Astrocyte (in vitro differentiated cells and primary cell): ENCODE data around the gene ZNF691.

Experiments used
- EZH2 ChIP-seq: IDR thresholded peaks from 2 replicates; pipeline ENCODE4 v1.6.1; 2012; ENCODE audit warnings: mild to moderate bottlenecking, low read length, inconsistent platforms; ENCODE audit not compliant: insufficient read depth
- TF ChIP-seq, protein P1 (sequence below): IDR thresholded peaks from 2 replicates; pipeline ENCODE4 v1.5.1; 2011; ENCODE audit warnings: low read depth, mild to moderate bottlenecking, inconsistent platforms, low read length, moderate library complexity; ENCODE audit not compliant: insufficient read depth

DNA sequence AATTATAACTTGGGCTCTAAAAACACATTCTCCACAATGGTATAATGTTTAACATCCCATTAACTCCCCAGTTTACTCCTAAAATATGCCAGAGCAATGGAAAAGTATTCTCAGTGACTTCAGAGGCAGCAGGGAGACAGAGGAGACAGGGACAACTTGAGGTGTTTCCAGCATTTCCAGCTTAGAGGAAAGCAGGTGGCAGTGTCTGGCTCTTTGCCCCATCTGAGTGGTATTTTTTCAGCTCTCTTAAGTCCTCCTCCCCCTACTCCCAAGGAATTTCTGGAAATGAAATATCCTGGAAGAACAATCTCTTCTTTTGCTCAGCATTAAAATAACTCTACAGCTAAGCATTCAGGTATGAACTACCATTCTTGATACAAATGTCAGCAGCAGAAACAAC is 40.2 kb upstream of the ZNF691 start:
- TF ChIP-seq EZH2: no peak
- TF ChIP-seq, protein P1, sequence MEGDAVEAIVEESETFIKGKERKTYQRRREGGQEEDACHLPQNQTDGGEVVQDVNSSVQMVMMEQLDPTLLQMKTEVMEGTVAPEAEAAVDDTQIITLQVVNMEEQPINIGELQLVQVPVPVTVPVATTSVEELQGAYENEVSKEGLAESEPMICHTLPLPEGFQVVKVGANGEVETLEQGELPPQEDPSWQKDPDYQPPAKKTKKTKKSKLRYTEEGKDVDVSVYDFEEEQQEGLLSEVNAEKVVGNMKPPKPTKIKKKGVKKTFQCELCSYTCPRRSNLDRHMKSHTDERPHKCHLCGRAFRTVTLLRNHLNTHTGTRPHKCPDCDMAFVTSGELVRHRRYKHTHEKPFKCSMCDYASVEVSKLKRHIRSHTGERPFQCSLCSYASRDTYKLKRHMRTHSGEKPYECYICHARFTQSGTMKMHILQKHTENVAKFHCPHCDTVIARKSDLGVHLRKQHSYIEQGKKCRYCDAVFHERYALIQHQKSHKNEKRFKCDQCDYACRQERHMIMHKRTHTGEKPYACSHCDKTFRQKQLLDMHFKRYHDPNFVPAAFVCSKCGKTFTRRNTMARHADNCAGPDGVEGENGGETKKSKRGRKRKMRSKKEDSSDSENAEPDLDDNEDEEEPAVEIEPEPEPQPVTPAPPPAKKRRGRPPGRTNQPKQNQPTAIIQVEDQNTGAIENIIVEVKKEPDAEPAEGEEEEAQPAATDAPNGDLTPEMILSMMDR: no peak
